ENCODE data around the gene TMEM100.

TMEM100 gene

GRCh38 chr17:55722742-55723487 lies at the start of gene TMEM100:
Gene TMEM100, minus strand, starts transcription at chr17:55722864. Its CDS starts 1,794 bp downstream, at chr17:55721070.
- Histone ChIP-seq H3K27me3 (ENCODE audit: low read depth) (peaks cover 49% of the 10 kb centered on the region), H3K9me3 (no peaks in the 10 kb centered on the region), H3K4me3 (no peak within 1 kb of the TSS), H3K36me3 (replicated peaks) (no peaks in the 10 kb centered on the region), H3K4me1 (peaks cover 6% of the 10 kb centered on the region)
- peak in 1 of 2 experiments; percentile 5 for DNase-seq (ENCODE audit: low spot score in 2 of 2)
- in situ Hi-C loops (cut with MboI; ENCODE audit: low sequenced_read_pairs) = no loop called here

- Histone ChIP-seq H3K4me3 (no peak overlapping the region), H3K27me3 (ENCODE audit: low read depth) (no peaks in the 10 kb centered on the region), H3K4me1 (no peaks in the 10 kb centered on the region), H3K36me3 (replicated peaks) (no peaks in the 10 kb centered on the region), H3K9me3 (no peaks in the 10 kb centered on the region)
- DNase-seq (ENCODE audit: low spot score in 2 of 2) = no peak
- in situ Hi-C loops (cut with MboI; ENCODE audit: low sequenced_read_pairs) = loop anchor here (5.0 kb wide), 1 partner anchor 245 kb away; no protein-coding TSS in a partner anchor
These were observed 49.4 kb upstream of the TMEM100 start for GRCh38 chr17:55772086-55772485.

GRCh38 chr17:55770196-55770870 lies 47.7 kb upstream of the TMEM100 start:
- peak in 1 of 2 experiments; percentile 65 for DNase-seq (ENCODE audit: low spot score in 2 of 2)
- in situ Hi-C loops (cut with MboI; ENCODE audit: low sequenced_read_pairs) = loop anchor here (5.0 kb wide), 1 partner anchor 243 kb away; no protein-coding TSS in a partner anchor
- H3K9me3 ChIP-seq = no peaks in the 10 kb centered on the region

DNA sequence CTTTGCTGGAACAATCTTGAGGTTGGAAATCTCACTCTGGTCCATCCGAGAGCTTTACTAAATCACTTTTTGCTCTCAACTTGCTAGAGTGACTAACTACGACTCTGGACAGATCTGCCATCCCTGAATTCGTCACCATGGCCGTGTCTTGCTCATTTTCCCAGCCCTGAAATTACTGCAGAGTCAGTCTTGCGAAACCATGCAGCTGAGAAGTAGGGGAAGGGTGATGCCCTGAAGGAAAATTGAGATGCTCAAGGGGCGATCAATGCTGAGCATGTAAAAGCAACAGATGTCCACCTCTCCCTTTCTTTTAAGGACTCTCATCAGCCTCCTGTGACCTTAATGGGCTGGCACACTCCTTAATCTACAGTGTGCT lies 46.9 kb upstream of the TMEM100 start:
- DNase-seq (ENCODE audit: low spot score in 2 of 2) = no peak
- Histone ChIP-seq H3K4me3 (no peak overlapping the region), H3K4me1 (no peaks in the 10 kb centered on the region), H3K9me3 (no peaks in the 10 kb centered on the region), H3K27me3 (ENCODE audit: low read depth) (no peaks in the 10 kb centered on the region), H3K36me3 (replicated peaks) (no peaks in the 10 kb centered on the region)
- in situ Hi-C loops (cut with MboI; ENCODE audit: low sequenced_read_pairs) = no loop called here

More at GRCh38 chr17:55770196-55770870, 47.7 kb upstream of the TMEM100 start:
- H3K36me3 ChIP-seq (replicated peaks) = no peaks in the 10 kb centered on the region
- H3K4me1 ChIP-seq = no peaks in the 10 kb centered on the region
- H3K27me3 ChIP-seq (ENCODE audit: low read depth) = no peaks in the 10 kb centered on the region
- no peak overlapping the region for H3K4me3 ChIP-seq

DNA sequence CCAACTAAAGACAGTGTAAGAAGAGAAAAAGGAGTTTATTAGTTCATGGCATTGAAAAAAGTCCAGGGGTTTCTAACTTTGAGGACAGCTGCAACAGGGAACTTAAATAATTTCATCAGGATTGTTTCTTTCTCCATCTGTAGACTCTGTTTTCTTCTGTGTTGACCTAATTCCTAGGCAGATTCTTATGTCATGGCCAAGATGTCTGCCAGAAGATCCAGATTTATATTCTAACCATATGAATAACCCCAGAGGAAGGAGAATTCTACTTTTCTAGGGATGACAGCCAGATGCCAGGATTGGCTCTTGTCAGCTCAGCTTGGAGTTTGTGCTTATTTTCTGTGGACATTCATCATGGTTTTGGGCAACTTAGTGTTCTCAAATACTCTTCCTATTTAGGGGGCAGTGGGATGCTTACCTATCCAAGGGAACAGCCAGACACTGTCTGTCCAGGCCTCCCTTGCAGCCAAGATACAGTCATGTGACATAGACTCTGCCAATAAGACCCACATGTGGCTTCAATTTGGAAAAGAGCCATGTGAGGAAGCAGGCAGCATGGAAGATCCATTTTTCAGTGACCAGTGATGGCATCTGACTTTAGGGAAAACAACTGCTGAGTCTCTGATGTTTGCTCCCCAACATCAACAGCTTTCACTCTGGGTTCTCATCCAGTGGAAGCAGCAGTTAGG lies 46.4 kb upstream of the TMEM100 start:
- in situ Hi-C loops (cut with MboI; ENCODE audit: low sequenced_read_pairs) = no loop called here
- no peak for DNase-seq (ENCODE audit: low spot score in 2 of 2)
- Histone ChIP-seq H3K27me3 (ENCODE audit: low read depth) (no peaks in the 10 kb centered on the region), H3K9me3 (no peaks in the 10 kb centered on the region), H3K4me3 (no peak overlapping the region), H3K36me3 (replicated peaks) (no peaks in the 10 kb centered on the region), H3K4me1 (no peaks in the 10 kb centered on the region)

DNA sequence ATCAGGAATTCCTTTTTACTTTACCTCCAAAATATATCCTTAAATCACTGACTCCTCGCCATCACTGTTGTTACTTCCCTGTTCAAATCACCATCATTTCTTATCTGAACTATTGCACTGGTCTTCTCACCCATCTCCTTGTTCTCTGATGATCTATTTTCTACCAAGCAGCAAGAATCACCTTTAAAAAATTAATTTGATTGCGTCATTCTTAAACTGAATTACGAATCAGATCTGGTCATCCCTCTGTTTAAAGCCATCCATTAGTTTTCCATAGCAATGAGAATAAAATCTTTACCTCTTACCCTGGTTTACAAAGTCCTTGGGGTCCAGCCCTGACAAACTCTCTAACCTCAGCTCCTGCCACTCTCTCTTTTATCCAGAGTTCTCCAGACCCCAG lies 42.8 kb upstream of the TMEM100 start:
- in situ Hi-C loops (cut with MboI; ENCODE audit: low sequenced_read_pairs) = no loop called here
- H3K27me3 ChIP-seq (ENCODE audit: low read depth) = no peaks in the 10 kb centered on the region
- H3K4me3 ChIP-seq = no peak overlapping the region
- H3K9me3 ChIP-seq = no peaks in the 10 kb centered on the region
- H3K4me1 ChIP-seq = no peaks in the 10 kb centered on the region
- DNase-seq (ENCODE audit: low spot score in 2 of 2) = no peak
- H3K36me3 ChIP-seq (replicated peaks) = no peaks in the 10 kb centered on the region

DNA sequence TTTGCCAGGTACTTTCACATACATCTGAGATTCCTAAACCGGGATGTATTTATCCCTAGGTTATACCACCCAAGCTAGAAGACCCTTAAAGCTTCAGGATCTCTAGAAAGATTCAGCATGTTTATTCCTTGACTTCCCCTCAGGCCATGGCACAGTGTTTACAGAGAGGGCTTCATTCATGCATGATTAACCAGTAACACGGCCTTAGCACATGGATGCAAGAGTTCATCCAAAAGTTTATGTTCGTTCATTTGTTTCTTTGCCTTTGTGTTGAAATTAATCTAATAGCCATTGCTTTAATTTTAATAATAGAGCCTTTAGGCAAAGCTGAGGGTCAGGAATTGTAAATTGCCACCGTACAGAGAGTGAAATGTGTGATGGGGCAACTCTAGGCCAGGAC lies 41.9 kb upstream of the TMEM100 start:
- in situ Hi-C loops (cut with MboI; ENCODE audit: low sequenced_read_pairs) = no loop called here

DNA sequence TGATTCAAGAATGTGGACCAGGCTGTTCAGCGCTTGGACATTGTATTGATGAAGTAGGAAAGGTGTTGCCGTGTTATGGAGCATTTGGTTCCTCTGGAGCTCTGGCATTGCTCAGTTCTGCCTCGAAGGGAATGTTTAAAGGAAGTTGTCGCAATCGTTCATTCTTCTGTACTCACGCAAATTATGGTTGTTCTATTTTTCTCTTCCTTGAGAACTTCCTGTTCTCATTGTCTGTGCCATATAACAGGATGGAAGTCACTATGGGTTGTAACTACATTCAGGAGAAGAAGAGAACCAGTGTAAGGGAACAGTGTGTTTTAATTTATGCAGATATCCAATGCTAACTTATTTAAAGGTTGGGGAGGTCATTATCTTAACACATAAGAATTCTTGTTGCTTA lies 41.2 kb upstream of the TMEM100 start:
- no peaks in the 10 kb centered on the region for H3K4me1 ChIP-seq
- H3K9me3 ChIP-seq = no peaks in the 10 kb centered on the region
- H3K4me3 ChIP-seq = no peak overlapping the region
- no peaks in the 10 kb centered on the region for H3K36me3 ChIP-seq (replicated peaks)
- in situ Hi-C loops (cut with MboI; ENCODE audit: low sequenced_read_pairs) = no loop called here
- DNase-seq (ENCODE audit: low spot score in 2 of 2) = no peak
- no peaks in the 10 kb centered on the region for H3K27me3 ChIP-seq (ENCODE audit: low read depth)

More for the DNA sequence above, 41.9 kb upstream of the TMEM100 start:
- no peak for DNase-seq (ENCODE audit: low spot score in 2 of 2)
- Histone ChIP-seq H3K36me3 (replicated peaks) (no peaks in the 10 kb centered on the region), H3K27me3 (ENCODE audit: low read depth) (no peaks in the 10 kb centered on the region), H3K4me1 (no peaks in the 10 kb centered on the region), H3K9me3 (no peaks in the 10 kb centered on the region), H3K4me3 (no peak overlapping the region)

GRCh38 chr17:55762086-55762858 lies 39.6 kb upstream of the TMEM100 start:
- H3K4me1 ChIP-seq = no peaks in the 10 kb centered on the region
- in situ Hi-C loops (cut with MboI; ENCODE audit: low sequenced_read_pairs) = no loop called here
- DNase-seq (ENCODE audit: low spot score in 2 of 2) = no peak
- no peaks in the 10 kb centered on the region for H3K27me3 ChIP-seq (ENCODE audit: low read depth)
- H3K9me3 ChIP-seq = no peaks in the 10 kb centered on the region
- H3K36me3 ChIP-seq (replicated peaks) = no peaks in the 10 kb centered on the region
- H3K4me3 ChIP-seq = no peak overlapping the region

- in situ Hi-C loops (cut with MboI; ENCODE audit: low sequenced_read_pairs) = no loop called here
- no peak overlapping the region for H3K4me3 ChIP-seq
- H3K4me1 ChIP-seq = no peaks in the 10 kb centered on the region
- H3K27me3 ChIP-seq (ENCODE audit: low read depth) = no peaks in the 10 kb centered on the region
- H3K36me3 ChIP-seq (replicated peaks) = no peaks in the 10 kb centered on the region
- no peaks in the 10 kb centered on the region for H3K9me3 ChIP-seq
- no peak for DNase-seq (ENCODE audit: low spot score in 2 of 2)
These were observed 38.1 kb upstream of the TMEM100 start for GRCh38 chr17:55760643-55761355.

GRCh38 chr17:55758171-55758570 lies 35.5 kb upstream of the TMEM100 start:
- H3K4me3 ChIP-seq = no peak overlapping the region
- no peak for DNase-seq (ENCODE audit: low spot score in 2 of 2)
- no peaks in the 10 kb centered on the region for H3K27me3 ChIP-seq (ENCODE audit: low read depth)
- no peaks in the 10 kb centered on the region for H3K36me3 ChIP-seq (replicated peaks)
- H3K9me3 ChIP-seq = no peaks in the 10 kb centered on the region
- in situ Hi-C loops (cut with MboI; ENCODE audit: low sequenced_read_pairs) = no loop called here
- H3K4me1 ChIP-seq = no peaks in the 10 kb centered on the region

DNA sequence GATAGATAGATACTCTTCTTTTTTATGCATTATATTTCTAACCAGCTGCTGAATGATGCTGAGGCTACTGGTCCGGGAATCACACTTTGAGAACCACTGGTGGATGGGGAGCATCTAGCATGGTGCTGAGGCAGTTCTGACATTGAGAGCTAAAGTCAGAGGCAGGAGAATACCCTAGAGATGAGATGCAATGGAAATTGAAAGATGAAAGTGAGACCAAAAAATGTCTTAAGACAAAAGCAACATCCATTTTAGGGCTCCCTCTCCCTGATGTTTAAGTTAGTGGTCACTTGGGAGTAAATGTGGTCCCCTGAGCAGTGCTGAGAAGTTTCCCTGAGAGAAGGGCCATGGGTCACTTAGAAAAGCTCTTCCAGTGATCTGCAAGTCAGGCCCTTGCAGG lies 35.0 kb upstream of the TMEM100 start:
- Histone ChIP-seq H3K36me3 (replicated peaks) (no peaks in the 10 kb centered on the region), H3K4me1 (no peaks in the 10 kb centered on the region), H3K9me3 (no peaks in the 10 kb centered on the region), H3K4me3 (no peak overlapping the region), H3K27me3 (ENCODE audit: low read depth) (no peaks in the 10 kb centered on the region)
- no peak for DNase-seq (ENCODE audit: low spot score in 2 of 2)
- in situ Hi-C loops (cut with MboI; ENCODE audit: low sequenced_read_pairs) = no loop called here

GRCh38 chr17:55756689-55757088 lies 34.0 kb upstream of the TMEM100 start:
- Histone ChIP-seq H3K27me3 (ENCODE audit: low read depth) (no peaks in the 10 kb centered on the region), H3K4me3 (no peak overlapping the region), H3K9me3 (no peaks in the 10 kb centered on the region), H3K36me3 (replicated peaks) (no peaks in the 10 kb centered on the region), H3K4me1 (peaks cover 3% of the 10 kb centered on the region; the same call in 1 of the 2 replicates)
- no peak for DNase-seq (ENCODE audit: low spot score in 2 of 2)
- in situ Hi-C loops (cut with MboI; ENCODE audit: low sequenced_read_pairs) = no loop called here

Measured in HAP-1 (cell line).